GM19099 (cell line): ENCODE results near the gene OXNAD1.

Source experiments
- POLR2A ChIP-seq: IDR thresholded peaks from 3 replicates; pipeline ENCODE4 v1.6.1; 2011; ENCODE audit warnings: low read depth; ENCODE audit not compliant: insufficient read length; ENCODE audit errors: extremely low read depth

OXNAD1 gene

DNA sequence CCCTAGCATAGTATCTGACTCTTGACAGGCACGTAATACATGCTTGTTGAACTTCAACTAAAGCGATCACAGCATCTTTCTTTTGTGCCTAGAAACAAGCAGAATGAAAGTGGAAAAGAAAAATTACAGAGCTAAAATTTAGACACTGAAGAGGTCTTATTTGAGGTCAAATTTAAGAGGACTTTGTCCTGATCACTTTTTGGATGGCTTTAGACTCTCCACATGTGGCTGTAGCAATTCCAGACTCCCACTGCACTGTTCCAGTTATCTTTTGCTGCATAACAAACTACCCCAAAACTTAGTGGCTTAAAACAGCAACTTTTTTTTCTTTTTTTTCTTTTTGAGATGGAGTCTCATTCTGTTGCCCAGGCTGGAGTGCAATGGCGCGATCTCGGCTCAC is 23.8 kb upstream of the OXNAD1 start:
- no peak for TF ChIP-seq POLR2A

DNA sequence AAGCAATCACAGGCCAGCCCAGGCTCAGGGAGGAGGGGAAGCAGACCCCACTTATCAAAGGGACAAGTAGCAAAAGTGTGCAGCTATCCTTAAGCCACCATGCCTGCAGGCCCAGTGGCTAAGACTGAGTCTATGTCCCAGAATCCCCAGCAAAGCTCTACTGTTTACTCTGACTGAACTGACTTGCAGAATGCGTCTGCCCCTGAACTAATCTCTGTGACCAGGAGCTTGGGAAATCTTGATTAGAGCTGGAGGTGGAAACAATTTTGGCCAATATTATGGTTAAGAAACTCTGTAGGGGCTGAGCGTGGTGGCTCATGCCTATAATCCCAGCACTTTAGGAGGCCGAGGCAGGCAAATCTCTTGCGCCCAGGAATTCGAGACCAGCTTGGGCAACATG is 22.8 kb upstream of the OXNAD1 start:
- TF ChIP-seq POLR2A, result no peak

DNA sequence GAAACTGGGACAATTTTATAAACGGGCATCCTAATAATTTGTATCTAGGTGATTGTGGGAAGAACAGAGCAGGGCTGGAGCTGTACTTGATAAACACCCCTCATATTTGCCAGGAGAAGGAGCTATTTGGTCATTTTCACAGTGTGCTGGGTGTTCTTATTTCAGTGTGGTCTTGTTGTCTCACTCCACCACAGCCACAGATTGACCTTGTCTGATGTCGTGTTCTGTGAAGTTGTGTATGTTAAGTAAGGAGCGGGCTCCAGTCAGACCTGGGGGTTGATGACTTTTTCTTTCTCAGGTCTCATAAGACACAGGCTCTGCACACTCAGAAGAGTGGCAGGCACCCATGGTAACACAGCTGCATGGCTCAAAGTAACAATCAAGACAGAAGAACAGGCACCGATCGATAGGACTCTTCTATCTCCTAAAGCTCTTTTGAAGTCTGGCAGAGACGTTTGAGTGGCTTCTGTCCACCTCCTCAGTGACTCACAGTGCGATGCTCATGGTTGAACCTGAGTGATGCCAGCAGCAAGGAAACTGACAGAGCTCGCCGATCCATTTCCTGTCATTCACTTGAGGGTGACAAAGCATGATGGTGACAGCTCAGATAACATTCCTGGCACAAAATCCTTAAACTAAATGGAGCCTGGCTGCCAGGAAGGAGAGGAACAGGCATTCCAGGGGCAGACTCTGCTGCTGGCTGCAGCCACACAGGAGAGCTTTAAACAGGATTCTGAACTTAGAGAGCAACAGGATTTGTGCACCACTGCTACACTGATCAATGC is 21.1 kb upstream of the OXNAD1 start:
- no peak for TF ChIP-seq POLR2A

DNA sequence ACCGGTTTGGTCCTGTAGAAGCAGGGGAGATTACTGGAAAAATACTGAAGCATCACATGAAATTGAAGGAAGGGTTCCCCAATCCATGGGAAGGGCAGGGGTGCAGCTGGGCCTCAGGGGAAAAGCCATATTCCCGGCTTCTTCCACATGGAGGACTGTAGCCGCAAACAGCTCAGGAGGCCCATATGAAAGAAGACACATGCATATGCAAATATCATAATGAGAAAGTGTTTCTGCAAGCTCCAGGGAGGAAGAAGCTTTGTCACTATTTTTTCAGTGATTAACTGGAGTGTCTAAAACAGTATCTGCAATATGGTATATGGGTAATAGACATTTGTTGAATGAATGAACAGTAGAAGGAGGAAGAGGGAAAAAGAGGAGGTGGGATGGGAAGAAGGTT is 19.4 kb upstream of the OXNAD1 start:
- no peak for TF ChIP-seq POLR2A

DNA sequence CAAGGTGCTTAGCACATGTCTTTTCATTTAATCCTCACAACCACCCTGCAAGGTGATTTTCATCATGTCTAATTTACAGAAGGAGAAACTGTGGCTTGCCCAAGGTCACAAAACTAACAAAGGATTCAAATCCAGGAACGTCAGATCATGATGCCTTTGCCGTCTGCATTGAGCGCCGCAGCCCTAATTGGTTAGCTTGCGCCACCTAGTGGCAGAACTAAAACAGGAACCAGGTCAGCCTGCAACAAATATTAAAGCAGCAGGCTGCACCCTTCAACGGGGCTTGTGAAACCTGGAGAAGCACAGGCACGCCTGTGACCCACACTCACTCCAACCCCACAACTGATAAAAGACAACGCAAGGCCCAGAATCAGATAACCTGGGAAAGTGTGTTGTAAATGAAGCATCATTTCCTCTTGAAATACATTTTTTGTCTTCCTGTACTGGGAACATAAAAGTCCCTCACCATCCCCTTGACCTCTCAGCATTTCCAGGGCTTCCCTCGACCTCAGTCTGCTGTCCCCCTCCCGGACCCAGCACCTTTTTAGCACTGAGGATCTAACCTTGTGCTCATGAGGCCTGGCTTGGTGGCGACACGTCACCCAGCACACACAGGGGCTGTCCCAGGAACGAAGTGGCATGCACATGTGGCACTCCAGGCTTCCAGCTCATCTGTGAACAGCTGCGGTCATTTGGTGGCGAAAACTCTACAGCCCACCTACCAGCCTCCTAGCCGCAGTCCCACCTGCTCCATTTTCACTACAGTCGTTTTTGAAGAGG is 17.5 kb upstream of the OXNAD1 start:
- TF ChIP-seq POLR2A, result no peak

DNA sequence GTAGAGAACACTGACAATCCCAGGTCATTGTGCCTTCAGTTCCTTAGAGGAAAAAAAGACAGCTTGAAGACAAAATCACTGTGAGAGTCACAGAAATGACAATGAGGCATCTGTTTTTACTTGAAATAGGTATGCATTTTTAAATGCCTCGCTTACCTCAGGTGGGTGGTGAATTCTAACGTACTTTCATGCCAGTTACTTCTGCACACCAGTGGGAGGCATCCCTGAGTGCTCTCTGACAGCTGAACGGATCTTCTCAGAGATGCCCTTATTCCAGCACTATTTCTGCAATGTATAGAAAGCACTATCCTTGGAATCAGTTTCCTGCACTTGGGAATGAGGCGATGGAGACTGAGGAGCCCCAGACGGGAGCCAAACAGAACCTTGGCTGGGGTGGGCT is 16.5 kb upstream of the OXNAD1 start:
- no peak for TF ChIP-seq POLR2A

DNA sequence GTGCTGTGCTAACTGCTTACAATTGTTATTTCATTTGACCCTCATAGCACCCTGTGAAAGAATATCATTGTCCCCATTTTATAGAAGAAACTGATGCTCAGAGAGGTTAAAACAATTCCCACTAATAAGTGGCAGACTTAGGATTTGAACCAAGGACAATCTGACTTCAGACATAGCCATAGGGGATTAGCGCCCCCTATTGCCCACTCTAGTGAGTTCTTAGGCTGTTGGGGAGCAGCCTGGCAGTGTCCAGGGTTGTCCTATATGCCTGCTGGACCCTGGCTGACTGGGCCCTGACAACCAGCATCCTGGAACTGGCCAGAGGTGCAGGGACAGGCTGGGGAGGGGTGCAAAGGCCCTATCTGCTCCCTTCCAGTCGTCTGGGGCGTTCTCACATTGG is 15.7 kb upstream of the OXNAD1 start:
- TF ChIP-seq POLR2A, result no peak

DNA sequence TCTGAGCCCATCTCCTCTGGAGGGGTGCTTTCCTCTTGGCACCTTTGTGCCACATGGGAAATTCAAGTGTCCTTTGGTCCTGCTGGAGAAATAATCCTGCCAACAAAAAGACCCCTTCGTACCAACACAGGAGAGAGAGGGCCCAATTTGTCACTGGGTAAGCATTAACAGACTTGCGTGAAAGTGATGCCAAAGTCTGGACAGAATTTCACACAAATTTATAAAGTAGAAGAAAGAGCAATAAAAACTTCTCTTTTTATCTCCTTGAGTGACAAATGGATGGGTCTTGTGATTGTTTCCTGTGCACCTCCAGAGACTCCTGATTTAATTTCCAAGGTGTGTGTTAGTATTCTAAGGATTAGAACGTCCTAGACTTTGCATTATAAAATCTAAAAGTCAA is 15.1 kb upstream of the OXNAD1 start:
- TF ChIP-seq POLR2A, result no peak

DNA sequence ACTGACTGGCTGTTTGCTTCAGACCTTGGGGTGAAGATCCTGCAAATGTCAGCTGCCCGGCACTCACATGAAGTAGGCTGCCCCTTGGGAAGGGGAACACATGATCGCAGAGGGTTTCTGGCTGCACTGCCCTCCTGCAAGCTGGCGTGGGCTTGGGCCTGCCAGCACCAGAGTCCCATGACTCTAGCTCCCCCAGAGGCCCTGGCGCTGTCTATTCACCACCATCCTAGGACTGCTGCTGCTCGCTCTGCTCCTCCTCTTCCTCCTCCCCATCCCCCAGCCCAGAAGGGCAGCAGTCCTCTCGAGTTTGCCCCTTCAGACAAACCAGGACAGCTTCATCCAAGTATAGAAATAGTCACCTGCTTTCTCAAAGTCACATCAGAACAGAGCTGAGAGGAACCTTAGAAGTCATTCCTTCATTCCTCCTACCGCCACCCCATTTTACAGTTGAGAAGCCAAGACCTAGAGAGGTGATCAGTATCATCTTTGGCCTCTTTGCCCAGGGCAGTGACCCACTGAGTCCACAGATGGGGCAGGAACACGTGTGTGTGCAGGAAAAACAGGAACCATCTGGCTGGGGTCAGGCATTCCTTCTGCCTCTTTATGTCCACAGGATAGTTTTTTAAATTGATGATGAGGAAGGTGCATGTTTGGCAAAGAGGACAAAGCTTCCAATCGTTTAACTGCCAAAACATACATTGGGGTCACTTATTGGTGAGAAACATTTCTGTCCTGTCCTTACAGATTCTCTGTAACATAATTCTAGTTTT is 13.5 kb upstream of the OXNAD1 start:
- TF ChIP-seq POLR2A, result no peak

DNA sequence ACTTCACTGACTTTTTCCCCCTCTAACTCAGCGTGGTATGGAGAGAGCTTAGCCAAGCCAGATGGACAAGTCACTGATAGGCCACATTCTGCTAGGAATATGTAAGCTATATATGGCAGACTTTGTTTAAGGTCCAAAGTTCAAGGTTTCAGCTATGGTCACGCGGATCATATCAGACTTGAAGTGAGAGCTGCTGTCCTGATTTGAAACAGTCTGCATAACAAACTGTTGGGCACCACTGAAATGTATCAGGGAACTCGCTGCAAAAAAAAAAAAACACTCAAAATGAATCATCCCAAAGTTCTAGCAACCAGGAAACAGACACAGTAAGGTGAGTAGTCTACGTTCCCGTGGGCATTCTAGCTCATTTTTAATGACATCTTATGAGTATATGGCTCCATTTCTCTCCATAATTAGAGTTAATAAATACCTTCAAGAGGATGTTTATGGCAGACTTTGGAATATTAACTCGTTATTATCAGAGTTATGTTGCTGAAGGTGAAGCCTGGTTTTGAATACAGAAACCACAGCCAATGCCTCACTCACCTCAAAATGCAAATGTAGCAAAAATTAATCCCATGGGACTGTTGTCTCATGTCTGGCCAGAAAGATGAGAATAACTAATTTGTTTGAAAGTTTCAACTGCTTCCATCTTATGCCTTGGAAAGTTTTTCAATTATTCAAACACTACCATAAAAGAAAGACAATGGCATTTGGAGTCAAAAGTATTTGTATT is 12.6 kb upstream of the OXNAD1 start:
- TF ChIP-seq POLR2A, result no peak

DNA sequence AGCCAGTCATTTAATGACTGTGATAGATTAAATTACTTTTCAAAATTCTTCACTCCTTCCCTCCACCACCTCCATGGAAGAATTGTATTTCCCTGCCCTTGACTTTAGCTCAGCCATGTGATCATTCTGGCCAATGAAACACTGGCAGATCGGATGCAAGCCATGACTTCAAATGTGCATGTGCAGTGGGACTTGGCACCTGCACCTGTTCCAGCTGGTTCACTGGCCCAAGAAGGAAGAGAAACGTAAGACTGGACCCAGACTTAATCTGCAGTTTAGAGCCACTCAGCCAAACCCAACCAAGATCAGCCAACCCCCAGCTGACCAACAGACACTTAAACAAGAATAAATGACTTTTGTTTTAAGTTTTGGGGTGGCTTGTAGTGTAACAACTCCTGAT is 12.0 kb upstream of the OXNAD1 start:
- no peak for TF ChIP-seq POLR2A

DNA sequence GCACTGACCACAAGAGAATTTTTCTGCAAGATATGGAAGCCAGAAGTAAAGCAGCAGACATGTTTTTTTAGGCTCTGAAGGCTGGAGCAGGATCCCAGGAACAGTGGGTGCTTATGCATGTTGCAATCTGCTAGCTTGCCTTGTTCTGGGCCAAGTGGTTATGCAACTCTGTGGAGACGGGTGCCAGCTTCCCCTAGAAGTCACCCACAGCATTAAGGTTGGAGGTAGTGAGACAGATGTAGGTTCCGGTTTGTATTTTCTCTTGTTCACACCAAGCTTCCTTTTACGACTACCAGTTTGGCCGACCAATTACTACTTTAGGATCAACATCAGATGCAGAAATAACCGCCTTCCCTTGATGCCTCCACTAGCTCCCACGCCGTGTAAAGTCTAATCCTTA is 11.4 kb upstream of the OXNAD1 start:
- TF ChIP-seq POLR2A, result no peak

DNA sequence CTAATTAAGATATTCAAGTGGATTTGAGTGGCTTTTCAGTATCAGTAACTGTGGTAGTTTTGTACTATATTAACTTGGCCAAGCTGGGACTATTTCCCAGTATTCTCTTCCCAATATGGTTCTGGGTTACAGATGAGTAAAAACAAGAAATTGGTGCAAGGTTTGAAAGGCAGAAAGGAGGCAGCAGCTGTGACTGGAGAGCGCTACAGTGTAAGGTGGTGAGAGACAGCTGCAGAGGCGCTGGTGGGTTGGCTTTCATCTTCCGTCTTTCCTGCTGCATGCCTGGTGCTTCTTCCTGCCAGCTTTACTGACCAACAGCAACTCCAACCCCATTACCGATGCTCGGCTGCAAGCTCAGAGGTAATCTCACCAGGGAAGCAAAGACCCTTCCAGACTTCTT is 10.1 kb upstream of the OXNAD1 start:
- TF ChIP-seq POLR2A, result no peak

DNA sequence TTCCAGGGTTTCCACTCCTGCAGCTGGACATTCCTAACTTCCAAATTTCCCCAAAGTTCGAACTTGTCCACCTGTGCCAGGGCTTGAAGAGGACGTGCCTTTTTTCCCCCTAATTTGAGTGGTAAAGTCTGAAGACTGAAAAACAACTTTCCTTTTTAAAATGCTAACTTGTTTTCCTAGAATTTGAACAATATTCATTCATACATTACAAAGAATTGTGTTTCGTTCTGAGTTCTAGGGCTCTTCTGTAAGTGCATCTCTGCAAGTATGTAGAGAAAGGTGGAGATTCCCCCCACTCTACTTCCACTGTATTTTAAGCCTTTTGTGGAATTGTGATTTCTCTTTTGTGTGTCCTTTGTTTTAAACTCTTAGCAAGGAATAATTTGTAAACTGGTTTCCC is 9.7 kb upstream of the OXNAD1 start:
- no peak for TF ChIP-seq POLR2A

DNA sequence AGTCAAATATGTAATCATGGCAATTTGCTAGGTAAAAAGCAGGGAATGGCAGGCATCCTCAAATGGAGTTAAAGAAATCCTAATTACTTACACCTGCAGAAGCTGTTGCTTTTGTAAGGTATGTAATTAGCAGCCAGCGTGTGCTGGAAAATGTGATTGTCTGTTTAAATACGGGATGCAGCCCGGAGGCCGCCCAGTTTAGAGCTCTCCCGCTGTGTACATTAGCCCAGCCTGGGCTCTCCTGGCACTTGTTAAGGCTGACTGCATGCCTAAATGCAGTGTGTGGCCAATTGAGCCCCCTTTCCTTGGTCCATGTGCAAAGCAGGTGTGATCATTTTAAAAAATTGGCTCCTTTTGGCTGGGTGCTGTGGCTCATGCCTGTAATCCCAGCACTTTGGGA is 9.3 kb upstream of the OXNAD1 start:
- TF ChIP-seq POLR2A, result no peak
